Sigmoid colon (tissue), 7 donors: ENCODE measurements around the gene METRNL. TPM values are rescaled to one million over a fixed set of nuclear protein-coding genes. Genes with fewer than 3 reads are reported as not detected.

Source experiments
- DNase-seq: peaks from one replicate; pipeline ENCODE4 v3.0.0-alpha.2; 2019
- H3K27ac ChIP-seq, 4 donors: fragments of 200-600 bp; sonication (generic); one replicate each; pipeline ENCODE4 v1.5.1; 2016 to 2019; ENCODE audit warnings: mild to moderate bottlenecking in 1 of 4
- H3K27me3 ChIP-seq, 3 donors: fragments of 200-600 bp; sonication (generic); one replicate each; pipeline ENCODE4 v1.5.1; 2019; ENCODE audit warnings: mild to moderate bottlenecking in 1 of 3
- H3K36me3 ChIP-seq, 4 donors: fragments of 200-600 bp; sonication (generic); one replicate each; pipeline ENCODE4 v1.5.1; 2016 to 2019
- H3K4me1 ChIP-seq, 4 donors: fragments of 200-600 bp; sonication (generic); one replicate each; pipeline ENCODE4 v1.5.1; 2017 to 2019
- H3K4me3 ChIP-seq, 4 donors: fragments of 200-600 bp; sonication (generic); one replicate each; pipeline ENCODE4 v1.5.1; 2017 to 2019; ENCODE audit warnings: mild to moderate bottlenecking in 2 of 4, moderate library complexity in 1 of 4
- H3K9me3 ChIP-seq, 4 donors: fragments of 200-600 bp in 3 of 4; sonication (generic) in 3 of 4; one replicate each; pipeline versions ENCODE4 v1.5.1 to v1.6.1; 2013 to 2019
- CTCF ChIP-seq, 4 experiments: fragments of 450-650 bp in 3 of 4; fragments of 200-600 bp in 1 of 4; IDR thresholded peaks; one replicate each; pipeline ENCODE4 v1.5.1; 2016 to 2019; ENCODE audit warnings: antibody characterized with exemption in 4 of 4, mild to moderate bottlenecking in 3 of 4, moderate library complexity in 2 of 4
- EP300 ChIP-seq, 4 donors: sonication (generic); formaldehyde crosslinking; IDR thresholded peaks; one replicate each; pipeline ENCODE4 v1.6.1; 2017; ENCODE audit warnings: antibody characterized with exemption in 4 of 4
- POLR2A ChIP-seq, 2 donors: fragments of 450-650 bp; IDR thresholded peaks; one replicate each; pipeline ENCODE4 v1.6.1; 2016; ENCODE audit warnings: antibody characterized with exemption in 2 of 2, mild to moderate bottlenecking in 2 of 2, moderate library complexity in 2 of 2
- POLR2AphosphoS5 ChIP-seq, 4 donors: sonication (generic); formaldehyde crosslinking; IDR thresholded peaks; one replicate each; pipeline ENCODE4 v1.6.1; 2017; ENCODE audit warnings: antibody characterized with exemption in 4 of 4
- WGBS, 2 donors: extraction: QIAGEN DNeasy Blood & Tissue Kit; methylation state at CpG; one replicate each; pipeline ENCODE4 v1.1.7; 2013; 5-methylcytosine and 5-hydroxymethylcytosine counted together
- intact Hi-C: fragments of 100-400 bp; cut with DNase I; formaldehyde crosslinking; loops from one replicate; pipeline ENCODE4 v1.15.1; 2023
- polyA plus RNA-seq, 3 donors: library from polyadenylated mRNA; stranded (reverse); fragments of 200-250 nt; gene quantifications; one replicate each; pipeline ENCODE4 v1.2.3, GENCODE V29; 2013
- total RNA-seq, 4 donors: library from RNA; depleted of rRNA; stranded (reverse); fragments of >200 nt; gene quantifications; one replicate each; pipeline ENCODE4 v1.1.0, GENCODE V29; 2016
- donor health status: healthy with polysubstance abuse.
- donor health status: Bipolar disorder and iron deficiency.
- donor health status: healthy.

METRNL gene
- total and polyA plus RNA-seq, 7 donors = 26.8 to 116 (median 53.6) TPM

GRCh38 chr17:83076938-83077337 lies 2.5 kb upstream of the METRNL start:
- peaks cover 0 to 22% (median 15%) of the 10 kb centered on the region in 4 donors for H3K4me1 ChIP-seq
- 29 to 65% methylated on average over 6 of the region's 6 CpGs for WGBS, 2 donors
- no peaks in the 10 kb centered on the region for H3K9me3 ChIP-seq
- H3K27ac ChIP-seq = no peak overlapping the region
- no peak overlapping the region for H3K4me3 ChIP-seq
- no peak for DNase-seq
- TF ChIP-seq POLR2AphosphoS5 (IDR thresholded peaks at IDR 0.05) (no peak), POLR2A (IDR thresholded peaks at IDR 0.05) (no peak), EP300 (IDR thresholded peaks at IDR 0.05) (no peak), CTCF (IDR thresholded peaks at IDR 0.05) (no peak)
- no peaks in the 10 kb centered on the region for H3K27me3 ChIP-seq
- no peaks in the 10 kb centered on the region for H3K36me3 ChIP-seq
- intact Hi-C loops = no loop called here

GRCh38 chr17:83077411-83077810 lies 2.0 kb upstream of the METRNL start:
- Histone ChIP-seq H3K9me3 (no peaks in the 10 kb centered on the region), H3K36me3 (no peaks in the 10 kb centered on the region), H3K27ac (no peak overlapping the region), H3K4me1 (peaks cover 0 to 27% (median 20%) of the 10 kb centered on the region in 4 donors), H3K27me3 (no peaks in the 10 kb centered on the region), H3K4me3 (no peak overlapping the region)
- no peak for TF ChIP-seq POLR2A (IDR thresholded peaks at IDR 0.05)
- TF ChIP-seq POLR2AphosphoS5 (IDR thresholded peaks at IDR 0.05) = no peak
- no peak for TF ChIP-seq EP300 (IDR thresholded peaks at IDR 0.05)
- TF ChIP-seq CTCF (IDR thresholded peaks at IDR 0.05) = no peak
- intact Hi-C loops = no loop called here
- WGBS, 2 donors = 36 to 82% methylated on average over 11 of the region's 11 CpGs
- no peak for DNase-seq

- Histone ChIP-seq H3K27ac (no peak overlapping the region), H3K4me3 (no peak overlapping the region), H3K36me3 (no peaks in the 10 kb centered on the region), H3K27me3 (no peaks in the 10 kb centered on the region), H3K9me3 (no peaks in the 10 kb centered on the region), H3K4me1 (peaks cover 0 to 32% (median 25%) of the 10 kb centered on the region in 4 donors)
- WGBS, 2 donors = 34 to 61% methylated on average over 7 of the region's 7 CpGs
- intact Hi-C loops = no loop called here
- no peak for TF ChIP-seq CTCF (IDR thresholded peaks at IDR 0.05)
- no peak for TF ChIP-seq EP300 (IDR thresholded peaks at IDR 0.05)
- TF ChIP-seq POLR2AphosphoS5 (IDR thresholded peaks at IDR 0.05) = no peak
- TF ChIP-seq POLR2A (IDR thresholded peaks at IDR 0.05) = no peak
- DNase-seq = no peak
These were observed 1.5 kb upstream of the METRNL start for GRCh38 chr17:83077939-83078338.

GRCh38 chr17:83078378-83079351 lies 744 bp upstream of the METRNL start:
- Histone ChIP-seq H3K27ac (peak overlapping the region; percentile 72 to 96 (median 80)), H3K4me3 (peak overlapping the region; percentile 35 to 97 (median 90)), H3K4me1 (peaks cover 0 to 39% (median 32%) of the 10 kb centered on the region in 4 donors), H3K27me3 (no peaks in the 10 kb centered on the region), H3K9me3 (no peaks in the 10 kb centered on the region), H3K36me3 (no peaks in the 10 kb centered on the region)
- intact Hi-C loops = loop anchor here (1.0 kb wide), 1 partner anchor 26 kb away; no protein-coding TSS in a partner anchor
- TF ChIP-seq EP300 (IDR thresholded peaks at IDR 0.05) (no peak), CTCF (IDR thresholded peaks at IDR 0.05) (no peak), POLR2AphosphoS5 (IDR thresholded peaks at IDR 0.05) (no peak), POLR2A (IDR thresholded peaks at IDR 0.05) (no peak)
- 2 to 6% methylated on average over 93 of the region's 93 CpGs for WGBS, 2 donors
- DNase-seq = peak; percentile 80
